OCI-LY3 (cell line): ENCODE data around the gene MLH3.
"Not testable (repeated sequence)": the region's sequence is repeated elsewhere in the genome, so short reads cannot be mapped to it uniquely, and the experiment has no call there.

Source experiments
- H2AFZ ChIP-seq: fragments of 200-600, 300-600 bp; shearing (Covaris generic); 2 replicates; pipeline ENCODE4 v1.6.0; 2014; ENCODE audit warnings: antibody characterized with exemption, low read depth, low read length
- H3K27ac ChIP-seq: fragments of 200-600, 300-600 bp; sonication (generic); 2 replicates; pipeline ENCODE4 v1.5.1; 2014; ENCODE audit warnings: mild to moderate bottlenecking, low read length, moderate library complexity, mixed read lengths
- H3K27me3 ChIP-seq: fragments of 200-600, 300-600 bp; sonication (generic); 2 replicates; pipeline ENCODE4 v1.6.1; 2014; ENCODE audit warnings: low read depth, low read length, mixed read lengths
- H3K36me3 ChIP-seq: fragments of 200-600, 300-600 bp; sonication (generic); replicated peaks from 2 replicates; pipeline ENCODE3; 2014; ENCODE audit warnings: low read depth, low read length, mixed read lengths
- H3K4me1 ChIP-seq: fragments of 300-600, 200-600 bp; sonication (generic); 2 replicates; pipeline ENCODE4 v1.6.1; 2014; ENCODE audit warnings: low read length, mixed read lengths
- H3K4me2 ChIP-seq: fragments of 200-600, 300-600 bp; sonication (generic); 2 replicates; pipeline ENCODE4 v1.6.1; 2014; ENCODE audit warnings: low read length, mixed read lengths
- H3K4me3 ChIP-seq: fragments of 300-600, 200-600 bp; sonication (generic); 2 replicates; pipeline ENCODE4 v1.5.1; 2014; ENCODE audit warnings: antibody characterized with exemption, mild to moderate bottlenecking, low read length, moderate library complexity
- H3K79me2 ChIP-seq: fragments of 300-600, 200-600 bp; shearing (Covaris generic); 2 replicates; pipeline ENCODE4 v1.6.1; 2014; ENCODE audit warnings: mild to moderate bottlenecking, low read length, mixed read lengths
- H3K9ac ChIP-seq: fragments of 300-600, 200-600 bp; shearing (Covaris generic); 2 replicates; pipeline ENCODE4 v1.6.0; 2014; ENCODE audit warnings: mild to moderate bottlenecking, low read length, moderate library complexity
- H3K9me3 ChIP-seq: fragments of 200-600, 300-600 bp; shearing (Covaris generic); 2 replicates; pipeline ENCODE4 v1.6.1; 2014; ENCODE audit warnings: low read length, mixed read lengths; ENCODE audit not compliant: insufficient read depth
- H4K20me1 ChIP-seq: fragments of 200-600, 300-600 bp; sonication (generic); 2 replicates; pipeline ENCODE4 v1.6.1; 2016; ENCODE audit warnings: low read length, mixed read lengths; ENCODE audit not compliant: insufficient read depth
- EZH2phosphoT487 ChIP-seq: fragments of 200-600 bp; shearing (Covaris generic); IDR thresholded peaks from 2 replicates; pipeline ENCODE4 v1.6.1; 2018; ENCODE audit warnings: antibody characterized with exemption, mixed run types, low read depth
- TF ChIP-seq, protein P1 (sequence below): fragments of 200-600, 300-600 bp; sonication (generic); IDR thresholded peaks from 2 replicates; pipeline ENCODE4 v1.5.1; 2014; ENCODE audit warnings: antibody characterized with exemption, low read length, low read depth

Gene MLH3

DNA sequence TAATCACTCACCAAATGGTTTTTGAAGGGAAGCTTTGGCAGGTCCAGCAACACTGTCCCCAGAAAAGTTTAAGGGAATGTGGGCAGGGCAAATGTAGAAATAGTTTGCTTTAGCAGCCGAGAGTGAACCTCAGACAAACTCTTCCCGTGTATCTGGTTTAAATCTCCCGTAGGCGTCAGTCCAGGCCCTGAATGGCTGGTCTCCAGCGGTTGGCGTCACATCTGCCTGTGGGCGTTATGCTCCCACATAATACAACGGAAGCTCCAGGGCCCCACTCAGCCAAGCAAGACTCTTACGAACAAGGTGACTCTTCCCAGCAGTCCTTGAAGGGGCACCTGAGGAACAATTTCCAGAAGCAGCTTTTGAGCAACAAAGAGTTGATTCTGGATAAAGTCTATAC, 19.1 kb upstream of the MLH3 start:
- TF ChIP-seq EZH2phosphoT487 = no peak
- TF ChIP-seq, protein P1, sequence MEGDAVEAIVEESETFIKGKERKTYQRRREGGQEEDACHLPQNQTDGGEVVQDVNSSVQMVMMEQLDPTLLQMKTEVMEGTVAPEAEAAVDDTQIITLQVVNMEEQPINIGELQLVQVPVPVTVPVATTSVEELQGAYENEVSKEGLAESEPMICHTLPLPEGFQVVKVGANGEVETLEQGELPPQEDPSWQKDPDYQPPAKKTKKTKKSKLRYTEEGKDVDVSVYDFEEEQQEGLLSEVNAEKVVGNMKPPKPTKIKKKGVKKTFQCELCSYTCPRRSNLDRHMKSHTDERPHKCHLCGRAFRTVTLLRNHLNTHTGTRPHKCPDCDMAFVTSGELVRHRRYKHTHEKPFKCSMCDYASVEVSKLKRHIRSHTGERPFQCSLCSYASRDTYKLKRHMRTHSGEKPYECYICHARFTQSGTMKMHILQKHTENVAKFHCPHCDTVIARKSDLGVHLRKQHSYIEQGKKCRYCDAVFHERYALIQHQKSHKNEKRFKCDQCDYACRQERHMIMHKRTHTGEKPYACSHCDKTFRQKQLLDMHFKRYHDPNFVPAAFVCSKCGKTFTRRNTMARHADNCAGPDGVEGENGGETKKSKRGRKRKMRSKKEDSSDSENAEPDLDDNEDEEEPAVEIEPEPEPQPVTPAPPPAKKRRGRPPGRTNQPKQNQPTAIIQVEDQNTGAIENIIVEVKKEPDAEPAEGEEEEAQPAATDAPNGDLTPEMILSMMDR = no peak
- no peak overlapping the region for H2AFZ ChIP-seq
- H3K4me3 ChIP-seq = no peak overlapping the region
- no peaks in the 10 kb centered on the region for H3K36me3 ChIP-seq
- H3K27ac ChIP-seq = no peak overlapping the region
- no peak overlapping the region for H3K9ac ChIP-seq
- no peak overlapping the region for H3K4me2 ChIP-seq
- H3K79me2 ChIP-seq = peaks cover 9% of the 10 kb centered on the region
- H3K9me3 ChIP-seq = no peaks in the 10 kb centered on the region
- no peaks in the 10 kb centered on the region for H3K27me3 ChIP-seq
- peaks cover 9% of the 10 kb centered on the region for H3K4me1 ChIP-seq
- H4K20me1 ChIP-seq = no peaks in the 10 kb centered on the region

DNA sequence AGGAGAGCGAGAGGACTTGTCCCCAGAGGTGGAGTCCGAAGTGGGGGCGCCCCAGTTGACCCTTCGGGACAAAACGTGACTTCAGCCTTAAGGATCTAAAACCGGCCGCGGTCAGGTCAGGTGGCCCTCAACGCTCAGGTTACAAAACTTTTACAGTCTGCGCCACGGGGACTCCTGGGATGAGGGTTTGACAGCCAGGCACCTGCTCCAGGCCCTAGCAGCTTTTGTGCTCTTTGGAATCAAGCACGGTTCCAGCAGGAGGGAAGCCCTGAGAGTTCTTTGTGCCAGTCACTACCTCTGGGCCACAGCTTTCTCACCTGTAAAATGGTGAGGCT, 18.5 kb upstream of the MLH3 start:
- peak overlapping the region; percentile 89 for H2AFZ ChIP-seq
- no peaks in the 10 kb centered on the region for H3K27me3 ChIP-seq
- TF ChIP-seq, protein P1 = no peak
- TF ChIP-seq EZH2phosphoT487 = no peak
- H3K27ac ChIP-seq = no peak overlapping the region
- peak overlapping the region; percentile 97 for H3K4me2 ChIP-seq
- H3K79me2 ChIP-seq = peaks cover 9% of the 10 kb centered on the region
- no peaks in the 10 kb centered on the region for H4K20me1 ChIP-seq
- H3K4me3 ChIP-seq = peak overlapping the region; percentile 84
- H3K36me3 ChIP-seq = no peaks in the 10 kb centered on the region
- peaks cover 9% of the 10 kb centered on the region for H3K4me1 ChIP-seq
- H3K9me3 ChIP-seq = no peaks in the 10 kb centered on the region
- peak overlapping the region; percentile 72 for H3K9ac ChIP-seq

DNA sequence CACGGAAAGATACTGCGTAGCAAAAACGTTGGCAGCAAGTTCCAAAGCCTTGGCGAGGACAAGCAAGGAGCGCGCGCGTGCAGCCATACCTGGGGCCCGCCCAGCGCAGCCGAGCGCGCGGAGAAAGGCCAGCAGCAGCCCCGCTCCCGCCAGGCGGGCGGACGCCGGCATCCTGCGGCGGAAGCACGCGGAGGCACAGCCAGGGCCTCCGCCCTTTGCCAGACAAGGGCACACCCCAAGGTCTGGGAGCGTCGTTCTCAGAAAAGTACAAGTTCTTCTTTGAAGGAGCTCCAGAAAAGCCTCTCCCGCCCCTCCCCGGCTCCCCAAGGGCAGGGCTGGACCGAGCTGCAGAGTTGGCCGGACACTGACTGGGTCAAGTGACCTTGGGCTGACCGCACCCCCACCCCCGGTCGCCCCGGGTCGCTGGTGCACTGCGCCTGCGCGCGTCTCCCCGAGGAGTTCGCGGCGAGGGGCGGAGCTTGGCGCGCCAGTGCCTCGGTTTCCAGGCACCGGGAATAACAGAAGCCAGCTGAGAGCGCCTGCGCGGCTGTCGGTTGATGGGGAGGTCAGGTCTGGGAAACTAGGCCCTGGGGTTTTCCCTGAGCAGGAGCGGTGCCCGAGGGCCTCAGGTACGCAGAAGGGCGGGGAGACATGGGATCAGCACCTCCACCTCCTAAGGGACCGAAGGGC, 18.0 kb upstream of the MLH3 start, which contains the start of gene ZC2HC1C:
Gene ZC2HC1C (plus strand): TSS at position 521 of the 690 bp plus-strand sequence. CDS start 933 bp downstream, outside the sequence.
- H3K27me3 ChIP-seq = no peaks in the 10 kb centered on the region
- TF ChIP-seq, protein P1 = no peak
- TF ChIP-seq EZH2phosphoT487 = no peak
- H3K9me3 ChIP-seq = no peaks in the 10 kb centered on the region
- H3K4me1 ChIP-seq = peaks cover 10% of the 10 kb centered on the region
- H3K4me3 ChIP-seq = peak within 1 kb of the TSS; percentile 84
- H2AFZ ChIP-seq = peak within 1 kb of the TSS; percentile 89
- peaks cover 9% of the 10 kb centered on the region for H3K79me2 ChIP-seq
- peak within 1 kb of the TSS; percentile 72 for H3K9ac ChIP-seq
- no peaks in the 10 kb centered on the region for H4K20me1 ChIP-seq
- H3K36me3 ChIP-seq = no peaks in the 10 kb centered on the region
- peak within 1 kb of the TSS; percentile 97 for H3K4me2 ChIP-seq
- H3K27ac ChIP-seq = peak within 1 kb of the TSS; percentile 18; the same call in 1 of the 2 replicates

DNA sequence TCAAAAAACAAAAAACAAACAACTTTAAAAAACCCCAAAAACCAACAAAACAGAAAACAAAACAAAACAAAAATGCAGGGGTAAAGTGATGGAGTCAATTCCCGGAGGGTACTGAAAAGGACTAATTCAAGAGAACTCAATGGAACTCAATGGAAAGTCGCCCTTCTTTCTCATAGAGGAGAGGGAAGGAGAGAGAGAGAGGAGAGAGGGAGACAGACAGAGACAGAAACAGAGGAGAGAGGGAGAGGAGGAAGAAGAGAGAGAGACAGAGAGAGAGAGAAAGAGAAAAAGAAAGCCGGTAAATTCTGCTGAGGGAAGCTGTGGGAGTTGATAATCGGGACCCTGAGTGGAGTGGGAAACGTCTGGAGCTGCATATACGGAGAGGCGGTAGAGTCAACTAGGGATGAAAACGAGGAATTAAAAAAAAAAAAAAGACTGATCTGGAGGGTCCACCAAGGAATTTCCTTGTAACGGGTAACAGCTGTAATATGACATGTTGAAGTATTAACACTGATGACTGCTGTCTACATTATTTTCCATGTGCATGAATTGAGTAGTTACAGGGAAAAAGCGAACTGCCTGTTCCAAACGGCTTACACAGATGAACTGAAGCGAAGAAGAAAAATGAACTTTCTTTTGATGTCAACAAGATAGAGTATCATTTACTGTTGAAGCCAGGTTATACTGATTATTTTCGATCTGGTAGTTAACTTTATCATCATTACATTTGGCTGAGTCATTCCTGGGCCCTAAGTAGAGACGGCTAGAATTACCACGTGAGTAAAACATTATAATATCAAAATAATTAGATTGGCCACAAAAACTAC, 17.2 kb upstream of the MLH3 start:
- no peaks in the 10 kb centered on the region for H3K27me3 ChIP-seq
- peaks cover 10% of the 10 kb centered on the region for H3K79me2 ChIP-seq
- H3K9ac ChIP-seq = peak overlapping the region; percentile 72
- H4K20me1 ChIP-seq = no peaks in the 10 kb centered on the region
- H3K36me3 ChIP-seq = no peaks in the 10 kb centered on the region
- TF ChIP-seq, protein P1 = no peak
- no peak for TF ChIP-seq EZH2phosphoT487
- H3K27ac ChIP-seq = peak overlapping the region; percentile 18; the same call in 1 of the 2 replicates
- H3K4me2 ChIP-seq = peak overlapping the region; percentile 97
- peak overlapping the region; percentile 89 for H2AFZ ChIP-seq
- H3K9me3 ChIP-seq = no peaks in the 10 kb centered on the region
- peaks cover 11% of the 10 kb centered on the region for H3K4me1 ChIP-seq
- H3K4me3 ChIP-seq = peak overlapping the region; percentile 84

DNA sequence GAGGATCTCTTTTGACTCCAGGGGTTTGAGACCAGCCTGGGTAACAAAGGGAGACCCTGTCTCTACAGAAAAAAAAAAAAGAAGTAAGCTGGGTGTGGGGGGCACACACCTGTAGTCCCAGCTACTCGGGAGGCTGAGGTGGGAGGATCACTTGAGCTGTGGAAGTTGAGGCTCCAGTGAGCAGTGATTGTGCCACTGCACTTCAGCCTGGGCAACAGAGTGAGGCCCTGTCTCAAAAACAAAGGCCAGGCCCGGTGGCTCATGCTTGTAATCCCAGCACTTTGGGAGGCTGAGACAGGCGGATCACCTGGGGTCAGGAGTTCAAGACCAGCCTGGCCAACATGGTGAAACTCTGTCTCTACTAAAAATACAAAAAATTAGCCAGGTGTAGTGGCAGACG, 16.5 kb upstream of the MLH3 start:
- H3K27ac ChIP-seq, H3K9ac ChIP-seq, H3K27me3 ChIP-seq, H2AFZ ChIP-seq, H4K20me1 ChIP-seq, H3K9me3 ChIP-seq, H3K36me3 ChIP-seq: not testable (repeated sequence)
- peak overlapping the region; percentile 97 for H3K4me2 ChIP-seq
- peak overlapping the region; percentile 84 for H3K4me3 ChIP-seq
- peaks cover 17% of the 10 kb centered on the region for H3K4me1 ChIP-seq
- H3K79me2 ChIP-seq = peaks cover 18% of the 10 kb centered on the region
